ENCODE results near the gene ABTB1.

Gene ABTB1

GRCh38 chr3:127673191-127674100 lies 694 bp downstream of the ABTB1 start:
- 0 out of 2 replicates have a peak, but pooled peaks have one; percentile 10 for TF ChIP-seq CTCF (IDR thresholded peaks at IDR 0.05)
- no peak for TF ChIP-seq ZFX (IDR thresholded peaks at IDR 0.05; ENCODE audit: borderline replicate concordance)
- peak overlapping the region; percentile 73 for H3K27ac ChIP-seq

- H3K27ac ChIP-seq = no peak overlapping the region
- no peak for TF ChIP-seq CTCF (IDR thresholded peaks at IDR 0.05)
- TF ChIP-seq ZFX (IDR thresholded peaks at IDR 0.05; ENCODE audit: borderline replicate concordance) = no peak
These were observed 1.5 kb downstream of the ABTB1 start for GRCh38 chr3:127674101-127674721.

- TF ChIP-seq CTCF (IDR thresholded peaks at IDR 0.05) = no peak
- no peak for TF ChIP-seq ZFX (IDR thresholded peaks at IDR 0.05; ENCODE audit: borderline replicate concordance)
- H3K27ac ChIP-seq = no peak overlapping the region
These were observed 2.0 kb downstream of the ABTB1 start for GRCh38 chr3:127674790-127675189.

- TF ChIP-seq CTCF (IDR thresholded peaks at IDR 0.05) = no peak
- no peak overlapping the region for H3K27ac ChIP-seq
These were observed 3.1 kb downstream of the ABTB1 start for GRCh38 chr3:127675651-127676391.

- TF ChIP-seq CTCF (IDR thresholded peaks at IDR 0.05) (no peak), ZFX (IDR thresholded peaks at IDR 0.05; ENCODE audit: borderline replicate concordance) (no peak)
- no peak overlapping the region for H3K27ac ChIP-seq
These were observed 3.7 kb downstream of the ABTB1 start for GRCh38 chr3:127676456-127676855.

GRCh38 chr3:127676921-127677351 lies 4.2 kb downstream of the ABTB1 start:
- no peak overlapping the region for H3K27ac ChIP-seq
- TF ChIP-seq ZFX (IDR thresholded peaks at IDR 0.05; ENCODE audit: borderline replicate concordance) (no peak), CTCF (IDR thresholded peaks at IDR 0.05) (no peak)
